ENCODE data around the gene TNS3.

TNS3 gene

GRCh38 chr7:47405286-47405904 is 176.5 kb downstream of the TNS3 start:
- peak; percentile 30 for DNase-seq (ENCODE audit: low read depth)
- no peak for TF ChIP-seq CTCF (conservative IDR thresholded peaks at IDR 0.05; ENCODE audit: low read depth, low read length)
- no peak overlapping the region for H3K4me3 ChIP-seq (ENCODE audit: low read depth, low read length)

- DNase-seq (ENCODE audit: low read depth), result peak; percentile 78
- no peak for TF ChIP-seq CTCF (conservative IDR thresholded peaks at IDR 0.05; ENCODE audit: low read depth, low read length)
- H3K4me3 ChIP-seq (ENCODE audit: low read depth, low read length), result no peak overlapping the region
These were observed 177.9 kb downstream of the TNS3 start for GRCh38 chr7:47404010-47404409.

- no peak for TF ChIP-seq CTCF (conservative IDR thresholded peaks at IDR 0.05; ENCODE audit: low read depth, low read length)
- H3K4me3 ChIP-seq (ENCODE audit: low read depth, low read length), result no peak overlapping the region
- DNase-seq (ENCODE audit: low read depth), result peak; percentile 31
These were observed 178.7 kb downstream of the TNS3 start for GRCh38 chr7:47402941-47403866.

GRCh38 chr7:47401611-47402570 is 180.0 kb downstream of the TNS3 start:
- DNase-seq (ENCODE audit: low read depth), result no peak
- no peak overlapping the region for H3K4me3 ChIP-seq (ENCODE audit: low read depth, low read length)
- TF ChIP-seq CTCF (conservative IDR thresholded peaks at IDR 0.05; ENCODE audit: low read depth, low read length), result no peak

- no peak for DNase-seq (ENCODE audit: low read depth)
- TF ChIP-seq CTCF (conservative IDR thresholded peaks at IDR 0.05; ENCODE audit: low read depth, low read length), result no peak
- H3K4me3 ChIP-seq (ENCODE audit: low read depth, low read length), result no peak overlapping the region
These were observed 181.1 kb downstream of the TNS3 start for GRCh38 chr7:47400741-47401206.

- no peak for DNase-seq (ENCODE audit: low read depth)
- TF ChIP-seq CTCF (conservative IDR thresholded peaks at IDR 0.05; ENCODE audit: low read depth, low read length), result no peak
- no peak overlapping the region for H3K4me3 ChIP-seq (ENCODE audit: low read depth, low read length)
These were observed 181.9 kb downstream of the TNS3 start for GRCh38 chr7:47400001-47400400.

Data from choroid plexus epithelial cell (primary cell).